DOHH2 (cell line): Measurements from ENCODE around the gene TNRC6C.

Experiments used
- H3F3A ChIP-seq: fragments of 200-600 bp; sonication (generic), shearing (Covaris generic); 2 replicates; pipeline ENCODE4 v1.6.0; 2016; ENCODE audit warnings: antibody characterized with exemption, mild to moderate bottlenecking; ENCODE audit not compliant: control insufficient read depth, insufficient read depth
- H3K27ac ChIP-seq: fragments of 200-600 bp; sonication (generic); 2 replicates; pipeline ENCODE4 v1.5.1; 2014; ENCODE audit warnings: low read depth, mild to moderate bottlenecking, low read length, moderate library complexity
- H3K27me3 ChIP-seq: fragments of 200-600 bp; sonication (generic); 2 replicates; pipeline ENCODE4 v1.6.1; 2014; ENCODE audit warnings: mild to moderate bottlenecking, low read length, mixed read lengths; ENCODE audit not compliant: control insufficient read depth
- H3K36me3 ChIP-seq: fragments of 200-600 bp; sonication (generic); 2 replicates; pipeline ENCODE4 v1.6.1; 2014; ENCODE audit warnings: mild to moderate bottlenecking, low read length, moderate library complexity, mixed read lengths; ENCODE audit not compliant: control insufficient read depth
- H3K4me1 ChIP-seq: fragments of 200-600 bp; sonication (generic); 2 replicates; pipeline ENCODE4 v1.6.1; 2014; ENCODE audit warnings: mild to moderate bottlenecking, low read length, mixed read lengths; ENCODE audit not compliant: control insufficient read depth
- H3K4me2 ChIP-seq: fragments of 200-600 bp; sonication (generic); 2 replicates; pipeline ENCODE4 v1.6.0; 2014; ENCODE audit warnings: mild to moderate bottlenecking, low read length, moderate library complexity
- H3K4me3 ChIP-seq: fragments of 200-600 bp; sonication (generic); 2 replicates; pipeline ENCODE4 v1.5.1; 2014; ENCODE audit warnings: mild to moderate bottlenecking, low read length, mixed read lengths
- H3K79me2 ChIP-seq: fragments of 200-600 bp; sonication (generic); 2 replicates; pipeline ENCODE4 v1.6.1; 2014; ENCODE audit warnings: mild to moderate bottlenecking, low read length, mixed read lengths; ENCODE audit not compliant: control insufficient read depth
- H3K9me2 ChIP-seq: fragments of 200-600 bp; sonication (generic); replicated peaks from 2 replicates; pipeline ENCODE4 v1.6.1; 2014; ENCODE audit warnings: mild to moderate bottlenecking, low read length, mixed read lengths; ENCODE audit not compliant: control insufficient read depth
- H3K9me3 ChIP-seq: fragments of 200-600 bp; sonication (generic); 2 replicates; pipeline ENCODE4 v1.6.1; 2014; ENCODE audit warnings: antibody characterized with exemption, low read length, mixed read lengths; ENCODE audit not compliant: control insufficient read depth, insufficient read depth
- H4K20me1 ChIP-seq: fragments of 200-600 bp; sonication (generic); 2 replicates; pipeline ENCODE4 v1.6.0; 2014; ENCODE audit warnings: low read depth, mild to moderate bottlenecking, antibody characterized with exemption, low read length, moderate library complexity; ENCODE audit not compliant: control insufficient read depth, insufficient read depth
- CTCF ChIP-seq: fragments of 200-600 bp; sonication (generic); IDR thresholded peaks from one replicate; pipeline ENCODE4 v1.5.1; 2014; ENCODE audit warnings: antibody characterized with exemption, mild to moderate bottlenecking, low read depth, low read length; ENCODE audit not compliant: poor library complexity, severe bottlenecking
- EZH2phosphoT487 ChIP-seq: fragments of 200-600 bp; sonication (generic); IDR thresholded peaks from 2 replicates; pipeline ENCODE4 v1.6.1; 2017; ENCODE audit warnings: borderline replicate concordance, mild to moderate bottlenecking, antibody characterized with exemption, low read length, moderate library complexity, mixed read lengths

TNRC6C gene

DNA sequence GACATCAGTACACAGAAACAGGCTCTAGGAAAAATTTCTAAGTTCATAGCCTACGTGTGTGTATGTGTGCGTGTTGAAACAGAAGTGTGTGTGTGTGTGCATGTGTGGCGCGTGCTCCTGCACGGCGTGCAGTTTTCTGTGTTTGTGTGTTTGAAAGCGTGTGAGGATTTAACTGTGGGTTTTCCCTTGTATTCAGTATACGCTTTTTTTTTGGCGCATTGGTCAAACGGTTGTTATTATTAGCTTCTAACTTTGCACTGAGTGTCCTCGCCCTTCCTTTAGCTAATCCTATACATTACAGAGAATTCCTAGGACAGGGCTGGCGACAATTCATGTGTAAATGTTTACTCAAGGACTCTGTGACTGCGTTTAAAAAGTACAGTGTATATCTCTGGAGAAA is 147.0 kb downstream of the TNRC6C start:
- Histone ChIP-seq H3K4me2 (no peak overlapping the region), H3K4me1 (no peaks in the 10 kb centered on the region), H3K4me3 (no peak overlapping the region), H3K9me3 (no peaks in the 10 kb centered on the region), H3K27ac (no peak overlapping the region), H4K20me1 (no peaks in the 10 kb centered on the region), H3K9me2 (no peaks in the 10 kb centered on the region), H3F3A (peaks cover 22% of the 10 kb centered on the region), H3K27me3 (no peaks in the 10 kb centered on the region), H3K79me2 (peaks cover 1% of the 10 kb centered on the region; the same call in 1 of the 2 replicates), H3K36me3 (peaks cover 33% of the 10 kb centered on the region)
- no peak for TF ChIP-seq CTCF
- TF ChIP-seq EZH2phosphoT487, result no peak

- Histone ChIP-seq H3K79me2 (peaks cover 5% of the 10 kb centered on the region), H3K27ac (no peak overlapping the region), H4K20me1 (no peaks in the 10 kb centered on the region), H3F3A (peaks cover 22% of the 10 kb centered on the region), H3K4me2 (no peak overlapping the region), H3K4me3 (no peak overlapping the region), H3K27me3 (no peaks in the 10 kb centered on the region), H3K9me2 (no peaks in the 10 kb centered on the region), H3K4me1 (no peaks in the 10 kb centered on the region), H3K9me3 (no peaks in the 10 kb centered on the region), H3K36me3 (peaks cover 40% of the 10 kb centered on the region)
- TF ChIP-seq CTCF, result no peak
- no peak for TF ChIP-seq EZH2phosphoT487
Measured at GRCh38 chr17:78106211-78106610, 147.7 kb downstream of the TNRC6C start.

GRCh38 chr17:78107457-78107856 is 149.0 kb downstream of the TNRC6C start:
- Histone ChIP-seq H3K4me1 (peaks cover 1% of the 10 kb centered on the region), H3K36me3 (peaks cover 52% of the 10 kb centered on the region), H3K9me3 (no peaks in the 10 kb centered on the region), H3K4me2 (no peak overlapping the region), H3F3A (peaks cover 22% of the 10 kb centered on the region), H3K4me3 (no peak overlapping the region), H3K27me3 (no peaks in the 10 kb centered on the region), H3K9me2 (no peaks in the 10 kb centered on the region), H3K27ac (no peak overlapping the region), H4K20me1 (no peaks in the 10 kb centered on the region), H3K79me2 (peaks cover 7% of the 10 kb centered on the region)
- TF ChIP-seq CTCF, result no peak
- no peak for TF ChIP-seq EZH2phosphoT487
